Caco-2 (cell line): ENCODE measurements around the gene FRZB. TPM values are rescaled to one million over a fixed set of nuclear protein-coding genes. Genes with fewer than 3 reads are reported as not detected.

Experiments
- BruUV-seq: library from RNA; stranded (reverse); fragments of 400-500 nt; replicated peaks from 2 replicates; lab custom pipeline; 2021; lab: Mats Ljungman, UMichigan
- CTCF ChIA-PET: fragments of 300-600 bp; sonication (Branson Sonifier 250); formaldehyde crosslinking; loops from one replicate; lab custom pipeline; 2022; ENCODE audit warnings: antibody characterized with exemption; lab: Charles Lee
- POLR2A ChIA-PET: fragments of 300-600 bp; sonication (Branson Sonifier 250); formaldehyde crosslinking; loops from one replicate; lab custom pipeline; 2022; ENCODE audit warnings: antibody characterized with exemption; lab: Charles Lee
- DNase-seq, 2 experiments: peaks; one replicate each; pipeline versions ENCODE4 v3.0.0 to v3.0.0-alpha.2; 2020 to 2022
- H3K27me3 ChIP-seq: replicated peaks from 2 replicates; pipeline ENCODE4 v1.6.0; 2011; ENCODE audit warnings: low read length; ENCODE audit not compliant: control insufficient read depth, insufficient read depth
- H3K36me3 ChIP-seq: 2 replicates; pipeline ENCODE4 v1.5.1; 2011; ENCODE audit warnings: low read length; ENCODE audit not compliant: control insufficient read depth, insufficient read depth
- H3K4me1 ChIP-seq: fragments of 250-450 bp; sonication (Bioruptor Pico); 2 replicates; pipeline ENCODE4 v1.5.1; 2020; ENCODE audit warnings: mild to moderate bottlenecking
- H3K4me3 ChIP-seq: 2 replicates; pipeline ENCODE4 v1.5.1; 2011; ENCODE audit warnings: low read depth, mild to moderate bottlenecking, control low read depth, low read length
- H3K9me3 ChIP-seq: fragments of 250-450 bp; sonication (Bioruptor Pico); 2 replicates; pipeline ENCODE4 v1.5.1; 2020; ENCODE audit warnings: mild to moderate bottlenecking, moderate library complexity
- H3K27ac Mint-ChIP-seq: one replicate; pipeline ENCODE4 v1.8.0; 2022; ENCODE audit warnings: mixed read lengths; ENCODE audit not compliant: unreplicated experiment
- H3K27me3 Mint-ChIP-seq: one replicate; pipeline ENCODE4 v1.8.0; 2022; ENCODE audit warnings: mixed read lengths; ENCODE audit not compliant: insufficient read depth, unreplicated experiment
- H3K36me3 Mint-ChIP-seq: one replicate; pipeline ENCODE4 v1.8.0; 2022; ENCODE audit warnings: mild to moderate bottlenecking, mixed read lengths; ENCODE audit not compliant: insufficient read depth, unreplicated experiment
- H3K4me1 Mint-ChIP-seq: one replicate; pipeline ENCODE4 v1.8.0; 2022; ENCODE audit warnings: low read depth, mixed read lengths; ENCODE audit not compliant: unreplicated experiment
- H3K4me3 Mint-ChIP-seq: one replicate; pipeline ENCODE4 v1.8.0; 2022; ENCODE audit warnings: mild to moderate bottlenecking, moderate library complexity, mixed read lengths; ENCODE audit not compliant: unreplicated experiment
- H3K9me3 Mint-ChIP-seq: one replicate; pipeline ENCODE4 v1.8.0; 2022; ENCODE audit warnings: mixed read lengths; ENCODE audit not compliant: unreplicated experiment
- CTCF ChIP-seq, 2 experiments: fragments of 200-600 bp in 1 of 2; IDR thresholded peaks; 1 replicate in 1 of 2; 2 replicates in 1 of 2; pipeline versions ENCODE4 v1.5.1 to v1.8.0; 2011 to 2022; ENCODE audit warnings: antibody characterized with exemption in 1 of 2, control low read depth in 1 of 2, inconsistent platforms in 1 of 2, low read depth in 1 of 2, low read length in 1 of 2, mild to moderate bottlenecking in 1 of 2, moderate library complexity in 1 of 2; ENCODE audit not compliant: insufficient read depth in 1 of 2, severe bottlenecking in 1 of 2, unreplicated experiment in 1 of 2
- intact Hi-C: fragments of 100-400 bp; cut with micrococcal nuclease; formaldehyde crosslinking; loops from one replicate; pipeline ENCODE4 v1.10.0; 2022; ENCODE audit not compliant: unreplicated experiment
- total RNA-seq: library from RNA; stranded (reverse); gene quantifications from 2 replicates; pipeline ENCODE4 v1.2.3, GENCODE V29; 2022

Gene FRZB
- total RNA-seq, 1 experiment from 2014 or later = not detected

DNA sequence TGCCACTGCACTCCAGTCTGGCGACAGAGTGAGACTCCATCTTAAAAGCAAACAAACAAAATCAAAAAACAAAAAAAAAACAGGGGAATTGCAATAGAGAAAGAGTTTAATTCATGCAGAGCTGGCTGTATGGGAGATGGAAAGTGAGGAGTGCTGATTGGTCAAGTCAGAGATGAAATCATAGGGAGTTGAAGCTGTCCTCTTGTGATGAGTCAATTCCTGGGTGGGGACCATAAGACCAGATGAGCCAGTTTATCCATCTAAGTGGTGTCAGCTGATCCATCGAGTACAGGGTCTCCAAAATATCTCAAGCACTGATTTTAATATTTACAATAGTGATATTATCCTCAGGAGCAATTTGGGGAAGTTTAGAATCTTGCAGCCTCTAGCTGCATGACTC lies 45.3 kb downstream of the FRZB start:
- no peak for DNase-seq
- ChIA-PET CTCF (no interaction called here), POLR2A (no interaction called here)
- H3K4me3 ChIP-seq = no peak overlapping the region
- no peaks in the 10 kb centered on the region for H3K9me3 ChIP-seq
- H3K36me3 Mint-ChIP-seq = no peaks in the 10 kb centered on the region
- H3K4me1 ChIP-seq = peaks cover 33% of the 10 kb centered on the region
- no peaks in the 10 kb centered on the region for H3K27me3 Mint-ChIP-seq
- no TSS peak for BruUV-seq
- H3K36me3 ChIP-seq = no peaks in the 10 kb centered on the region
- H3K27ac Mint-ChIP-seq = no peak overlapping the region
- no peak overlapping the region for H3K4me3 Mint-ChIP-seq
- H3K27me3 ChIP-seq = no peaks in the 10 kb centered on the region
- H3K9me3 Mint-ChIP-seq = no peaks in the 10 kb centered on the region
- no peak for TF ChIP-seq CTCF (IDR thresholded peaks at IDR 0.05; ENCODE audit: insufficient read depth in 1 of 2, low read depth in 1 of 2, low read length in 1 of 2, severe bottlenecking in 1 of 2, unreplicated experiment in 1 of 2)
- H3K4me1 Mint-ChIP-seq = peaks cover 30% of the 10 kb centered on the region
- intact Hi-C loops = no loop called here

DNA sequence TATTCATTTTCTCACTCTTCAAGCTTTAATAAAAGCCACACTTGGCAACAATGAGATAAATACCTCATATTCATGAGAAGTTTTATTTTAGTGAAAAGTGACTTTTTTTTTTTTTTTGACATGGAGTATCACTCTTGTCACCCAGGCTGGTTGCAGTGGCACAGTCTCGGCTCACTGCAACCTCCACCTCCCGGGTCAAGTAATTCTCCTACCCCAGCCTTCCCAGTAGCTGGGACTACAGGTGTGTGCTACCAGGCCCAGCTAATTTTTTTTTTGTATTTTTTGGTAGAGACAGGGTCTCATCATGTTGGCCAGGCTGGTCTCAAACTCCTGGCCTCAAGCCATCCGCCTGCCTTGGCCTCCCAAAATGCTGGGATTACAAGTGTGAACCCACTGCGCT lies 47.0 kb downstream of the FRZB start:
- no peaks in the 10 kb centered on the region for H3K9me3 Mint-ChIP-seq
- peaks cover 22% of the 10 kb centered on the region for H3K4me1 Mint-ChIP-seq
- H3K9me3 ChIP-seq = no peaks in the 10 kb centered on the region
- H3K27me3 ChIP-seq = no peaks in the 10 kb centered on the region
- H3K4me1 ChIP-seq = peaks cover 24% of the 10 kb centered on the region
- ChIA-PET CTCF (no interaction called here), POLR2A (no interaction called here)
- no peaks in the 10 kb centered on the region for H3K27me3 Mint-ChIP-seq
- no peak overlapping the region for H3K4me3 Mint-ChIP-seq
- no peaks in the 10 kb centered on the region for H3K36me3 ChIP-seq
- H3K36me3 Mint-ChIP-seq = no peaks in the 10 kb centered on the region
- TF ChIP-seq CTCF (IDR thresholded peaks at IDR 0.05; ENCODE audit: insufficient read depth in 1 of 2, low read depth in 1 of 2, low read length in 1 of 2, severe bottlenecking in 1 of 2, unreplicated experiment in 1 of 2) = no peak
- no peak for DNase-seq
- intact Hi-C loops = no loop called here
- H3K27ac Mint-ChIP-seq = no peak overlapping the region
- no TSS peak for BruUV-seq
- H3K4me3 ChIP-seq = no peak overlapping the region

- H3K4me3 Mint-ChIP-seq = no peak overlapping the region
- H3K27me3 Mint-ChIP-seq = no peaks in the 10 kb centered on the region
- no TSS peak for BruUV-seq
- no peak for DNase-seq
- Histone ChIP-seq H3K27me3 (no peaks in the 10 kb centered on the region), H3K4me3 (no peak overlapping the region), H3K4me1 (peaks cover 19% of the 10 kb centered on the region), H3K36me3 (no peaks in the 10 kb centered on the region), H3K9me3 (no peaks in the 10 kb centered on the region)
- no peaks in the 10 kb centered on the region for H3K9me3 Mint-ChIP-seq
- POLR2A ChIA-PET = no interaction called here
- no peaks in the 10 kb centered on the region for H3K36me3 Mint-ChIP-seq
- TF ChIP-seq CTCF (IDR thresholded peaks at IDR 0.05; ENCODE audit: insufficient read depth in 1 of 2, low read depth in 1 of 2, low read length in 1 of 2, severe bottlenecking in 1 of 2, unreplicated experiment in 1 of 2) = no peak
- H3K27ac Mint-ChIP-seq = no peak overlapping the region
- intact Hi-C loops = no loop called here
- H3K4me1 Mint-ChIP-seq = peaks cover 17% of the 10 kb centered on the region
- CTCF ChIA-PET = no interaction called here
Observed at GRCh38 chr2:182818925-182819324, 47.5 kb downstream of the FRZB start.
